OCI-LY3 (cell line): ENCODE measurements around the gene NPIPA2.
"Not testable (repeated sequence)": the region's sequence is repeated elsewhere in the genome, so short reads cannot be mapped to it uniquely, and the experiment has no call there.

ENCODE experiments used
- EZH2phosphoT487 ChIP-seq: fragments of 200-600 bp; shearing (Covaris generic); IDR thresholded peaks from 2 replicates; pipeline ENCODE4 v1.6.1; 2018; ENCODE audit warnings: antibody characterized with exemption, mixed run types, low read depth
- TF ChIP-seq, protein P1 (sequence below): fragments of 200-600, 300-600 bp; sonication (generic); IDR thresholded peaks from 2 replicates; pipeline ENCODE4 v1.5.1; 2014; ENCODE audit warnings: antibody characterized with exemption, low read length, low read depth

DNA sequence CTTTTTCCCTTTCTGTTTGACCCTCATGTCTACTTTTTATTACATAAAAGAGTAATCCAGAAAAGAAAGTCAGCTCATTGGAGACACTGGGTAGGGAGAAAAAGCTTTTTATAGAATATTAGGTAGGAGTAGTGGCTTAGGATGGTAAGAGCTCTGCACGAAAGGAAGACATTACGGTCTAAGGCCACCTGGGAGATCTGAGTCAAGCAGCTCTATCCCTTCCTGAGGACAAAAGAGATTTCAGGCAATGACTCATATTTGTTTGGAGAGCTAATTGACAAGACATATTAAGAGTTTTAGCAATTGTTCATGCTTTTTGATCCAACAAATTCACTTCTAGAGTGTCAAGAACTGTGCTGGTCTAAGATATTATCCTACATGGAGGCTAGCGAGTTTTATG is 71.6 kb downstream of the NPIPA2 start:
- TF ChIP-seq, protein P1, sequence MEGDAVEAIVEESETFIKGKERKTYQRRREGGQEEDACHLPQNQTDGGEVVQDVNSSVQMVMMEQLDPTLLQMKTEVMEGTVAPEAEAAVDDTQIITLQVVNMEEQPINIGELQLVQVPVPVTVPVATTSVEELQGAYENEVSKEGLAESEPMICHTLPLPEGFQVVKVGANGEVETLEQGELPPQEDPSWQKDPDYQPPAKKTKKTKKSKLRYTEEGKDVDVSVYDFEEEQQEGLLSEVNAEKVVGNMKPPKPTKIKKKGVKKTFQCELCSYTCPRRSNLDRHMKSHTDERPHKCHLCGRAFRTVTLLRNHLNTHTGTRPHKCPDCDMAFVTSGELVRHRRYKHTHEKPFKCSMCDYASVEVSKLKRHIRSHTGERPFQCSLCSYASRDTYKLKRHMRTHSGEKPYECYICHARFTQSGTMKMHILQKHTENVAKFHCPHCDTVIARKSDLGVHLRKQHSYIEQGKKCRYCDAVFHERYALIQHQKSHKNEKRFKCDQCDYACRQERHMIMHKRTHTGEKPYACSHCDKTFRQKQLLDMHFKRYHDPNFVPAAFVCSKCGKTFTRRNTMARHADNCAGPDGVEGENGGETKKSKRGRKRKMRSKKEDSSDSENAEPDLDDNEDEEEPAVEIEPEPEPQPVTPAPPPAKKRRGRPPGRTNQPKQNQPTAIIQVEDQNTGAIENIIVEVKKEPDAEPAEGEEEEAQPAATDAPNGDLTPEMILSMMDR, result not testable (repeated sequence)
- not testable (repeated sequence) for TF ChIP-seq EZH2phosphoT487
